Stimulated activated CD8-positive, alpha-beta memory T cell treated with anti-CD3 and anti-CD28 coated beads, Interleukin-7, amount 100 ng/mL, for 1 hour (primary cell): ENCODE results near the gene MRPS12.

Experiments
- DNase-seq, 2 donors: peaks; one replicate each; pipeline ENCODE4 v3.0.0-alpha.2; 2020; ENCODE audit warnings: low read depth in 2 of 2

MRPS12 gene

DNA sequence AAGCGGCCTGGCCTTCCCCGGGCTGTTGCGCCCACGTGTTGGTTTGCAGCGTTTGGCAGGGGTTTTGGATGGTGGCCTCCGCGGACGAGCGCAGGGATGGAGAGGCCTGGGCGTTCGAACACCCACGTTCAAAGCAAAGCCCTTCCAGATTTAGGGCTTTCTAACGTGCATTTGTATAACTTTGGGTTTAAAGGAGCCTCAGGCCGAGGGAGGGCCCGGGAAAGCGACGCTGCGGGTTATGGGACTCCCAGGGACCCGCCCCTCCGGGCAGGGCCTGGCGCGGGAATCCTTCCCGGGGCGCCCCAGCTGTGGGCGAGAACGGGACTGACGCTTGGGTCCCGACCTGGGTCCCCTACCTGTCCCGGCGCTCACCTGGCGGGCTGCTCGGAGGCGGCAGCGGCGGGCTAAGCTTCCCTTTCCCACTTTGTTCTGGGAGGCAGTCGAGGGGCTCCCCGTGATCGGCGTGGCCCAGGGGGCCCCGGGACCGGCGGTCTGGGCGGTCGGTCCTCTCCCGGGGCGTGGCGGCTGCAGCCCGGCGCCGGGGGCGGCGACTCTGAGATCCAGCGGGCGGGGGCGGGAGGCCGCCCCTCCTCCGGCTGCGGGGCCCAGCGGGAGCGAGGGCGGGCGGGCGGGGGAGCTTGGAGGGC, 44.6 kb downstream of the MRPS12 start, which contains the start of gene FBXO17:
TSS of gene FBXO17 (minus strand) at position 529 of the 647 bp plus-strand sequence. CDS start 25,423 bp downstream, outside the sequence.
- DNase-seq = no peak

DNA sequence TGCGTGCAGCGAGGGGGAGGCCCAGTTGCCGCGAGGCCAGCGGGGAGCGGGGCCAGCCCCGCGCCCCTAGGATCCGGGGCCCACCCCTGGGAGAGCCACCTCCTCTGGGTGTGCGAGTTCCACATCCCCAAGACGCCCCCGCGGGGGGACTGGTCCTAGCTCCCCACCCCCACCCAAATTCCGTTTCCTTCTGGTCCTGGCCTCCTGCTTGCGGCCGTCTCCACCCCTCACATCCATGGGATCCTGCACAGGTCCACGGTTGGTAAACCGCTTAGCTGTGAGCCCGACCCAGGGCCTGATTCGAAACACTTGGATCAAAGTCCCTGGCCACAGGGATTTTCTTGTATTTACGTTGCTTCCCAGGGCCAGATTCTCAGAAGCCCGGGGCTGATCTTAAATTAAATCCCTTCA, 45.1 kb downstream of the MRPS12 start:
- DNase-seq = no peak

DNA sequence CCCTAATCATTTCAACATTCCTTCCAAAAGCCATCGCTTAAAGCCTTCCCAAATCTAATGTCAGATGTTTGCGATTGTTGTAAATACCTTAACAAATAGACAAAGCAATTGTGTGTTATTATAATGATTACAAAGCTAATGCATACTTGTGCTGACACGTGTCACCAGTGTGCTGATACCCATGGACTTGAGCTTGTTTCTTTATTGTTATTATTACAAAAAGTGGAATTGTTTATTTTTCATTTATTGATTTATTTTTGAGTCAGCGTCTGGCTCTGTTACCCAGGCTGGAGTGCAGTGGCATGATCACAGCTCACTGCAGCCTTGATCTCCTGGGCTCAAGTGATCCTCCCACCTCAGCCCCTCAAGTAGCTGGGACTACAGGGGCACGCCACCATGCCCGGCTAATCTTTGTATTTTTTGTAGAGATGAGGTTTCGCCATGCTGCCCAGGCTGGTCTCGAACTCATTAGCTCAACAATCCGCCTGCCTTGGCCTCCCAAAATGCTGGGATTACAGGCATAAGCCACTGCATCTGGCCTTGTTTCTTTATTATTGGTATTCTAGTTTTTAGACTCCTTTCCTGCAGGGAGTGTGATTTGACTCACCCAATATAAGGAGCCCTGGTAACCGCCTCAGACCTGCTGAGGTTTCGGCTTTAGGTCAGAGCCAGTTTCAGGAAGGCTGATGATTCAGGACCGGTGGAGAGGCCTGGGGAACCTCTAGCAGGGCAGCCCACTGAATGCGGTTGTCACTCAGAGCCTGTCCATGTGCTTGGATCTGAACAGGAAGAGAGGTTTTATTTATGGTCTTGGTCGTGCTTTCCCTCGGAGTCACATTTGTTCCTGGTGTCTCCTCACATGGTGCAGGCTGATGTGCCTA, 46.9 kb downstream of the MRPS12 start:
- no peak for DNase-seq

DNA sequence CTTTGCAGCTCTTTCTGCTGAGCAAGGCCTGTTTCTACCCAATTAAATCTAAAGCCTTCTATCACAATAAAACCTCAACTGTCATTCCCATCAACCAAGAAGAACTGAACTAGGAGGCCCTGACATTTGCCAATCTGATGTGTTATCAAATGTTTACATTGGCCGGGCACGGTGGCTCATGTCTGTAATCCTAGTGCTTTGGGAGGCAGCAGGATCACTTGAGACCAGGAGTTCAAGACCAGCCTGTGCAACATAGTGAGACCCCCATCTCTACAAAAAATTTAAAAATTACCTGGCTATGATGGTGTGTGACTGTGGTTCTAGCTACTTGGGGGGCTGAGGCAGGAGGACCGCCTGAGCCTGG, 47.6 kb downstream of the MRPS12 start:
- DNase-seq = no peak

DNA sequence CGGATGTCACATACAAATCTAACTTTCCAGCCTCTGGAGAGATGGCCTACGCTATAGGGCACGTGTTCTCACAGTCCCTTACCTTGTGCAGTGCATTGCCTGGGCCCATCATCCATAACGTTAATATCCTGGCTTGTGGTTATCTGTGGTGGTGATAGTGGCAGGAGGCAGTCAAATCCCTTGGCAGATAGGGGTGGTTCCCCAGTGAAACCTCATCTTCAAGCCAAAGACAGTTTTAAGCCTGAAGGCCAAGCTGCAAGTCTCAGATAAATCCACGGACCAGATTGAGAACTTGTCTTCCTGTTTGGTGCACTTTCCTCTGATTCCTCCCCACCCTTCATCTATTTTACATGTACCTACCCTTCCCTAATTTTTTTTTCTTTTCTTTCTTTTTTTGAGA, 49.1 kb downstream of the MRPS12 start:
- DNase-seq = no peak

DNA sequence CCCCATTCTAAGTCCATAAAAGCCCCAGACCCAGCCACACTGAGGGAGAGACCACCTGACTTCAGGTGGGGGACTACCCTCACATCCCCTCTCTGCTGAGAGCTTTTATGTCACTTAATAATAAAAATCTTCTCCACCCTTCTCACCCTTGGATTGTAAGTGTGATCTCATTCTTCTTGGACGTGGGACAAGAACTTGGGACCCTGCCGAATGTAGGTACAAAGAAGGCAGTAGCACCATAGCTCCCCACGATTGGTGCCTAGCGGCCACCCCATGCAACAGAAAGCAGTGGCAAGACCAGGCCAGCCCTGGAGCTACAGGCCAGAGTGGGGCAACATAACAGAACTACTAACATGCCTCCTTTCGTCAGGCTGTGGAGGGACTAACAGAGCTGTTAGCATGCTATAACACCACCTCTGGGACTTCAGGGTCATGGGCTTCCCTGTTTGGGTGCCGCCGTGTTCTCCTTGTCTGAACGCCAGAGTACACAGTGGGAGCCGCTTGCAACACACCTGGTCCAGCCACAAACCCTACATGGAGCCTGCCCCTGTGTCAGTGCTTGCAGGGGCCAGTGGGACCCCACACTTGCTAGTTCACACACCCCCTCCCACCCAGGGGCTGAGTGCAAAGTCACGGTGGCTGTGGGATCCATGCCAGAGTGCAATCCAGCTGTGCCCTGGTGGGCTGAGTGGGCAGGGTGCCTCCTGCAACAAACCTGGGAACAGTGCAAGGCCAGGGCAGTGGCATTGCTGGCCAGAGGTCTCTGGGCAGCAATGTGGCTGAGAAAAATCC, 50.0 kb downstream of the MRPS12 start:
- DNase-seq = no peak
